CD4-positive, alpha-beta memory T cell (primary cell): Measurements from ENCODE around the gene LYVE1. TPM values are rescaled to one million over a fixed set of nuclear protein-coding genes. Genes with fewer than 3 reads are reported as not detected.
"Not testable (repeated sequence)": the region's sequence is repeated elsewhere in the genome, so short reads cannot be mapped to it uniquely, and the experiment has no call there.

Source experiments
- CTCF ChIA-PET: fragments of 350-600 bp; sonication (Branson Sonifier 250); formaldehyde crosslinking; loops from one replicate; lab custom pipeline; 2021; ENCODE audit warnings: inconsistent platforms; ENCODE audit not compliant: partially characterized antibody; lab: Charles Lee
- POLR2A ChIA-PET: fragments of 350-600 bp; sonication (Branson Sonifier 250); formaldehyde crosslinking; loops from one replicate; lab custom pipeline; 2021; ENCODE audit not compliant: partially characterized antibody; lab: Charles Lee
- DNase-seq, 5 donors: peaks; one replicate each; pipeline versions ENCODE4 v3.0.0 to v3.0.0-alpha.2; 2020 to 2022; ENCODE audit warnings: mixed read lengths in 1 of 5
- H3K27ac ChIP-seq: one replicate; pipeline ENCODE4 v1.7.0; 2013; ENCODE audit warnings: low read depth, low read length
- H3K27me3 ChIP-seq: 2 replicates; pipeline ENCODE4 v1.7.0; 2013; ENCODE audit warnings: mild to moderate bottlenecking, low read length, moderate library complexity; ENCODE audit not compliant: insufficient read depth
- H3K36me3 ChIP-seq: 2 replicates; pipeline ENCODE4 v1.7.0; 2013; ENCODE audit warnings: mild to moderate bottlenecking, low read length, moderate library complexity; ENCODE audit not compliant: insufficient read depth
- H3K4me1 ChIP-seq: 2 replicates; pipeline ENCODE4 v1.7.0; 2013; ENCODE audit warnings: mild to moderate bottlenecking, low read length, moderate library complexity; ENCODE audit not compliant: insufficient read depth
- H3K4me3 ChIP-seq, 2 donors: one replicate each; pipeline ENCODE4 v1.7.0; 2013; ENCODE audit warnings: low read length in 2 of 2, mild to moderate bottlenecking in 1 of 2
- H3K9me3 ChIP-seq, 2 donors: one replicate each; pipeline ENCODE4 v1.7.0; 2013; ENCODE audit warnings: low read length in 2 of 2, control low read depth in 1 of 2; ENCODE audit not compliant: control insufficient read depth in 1 of 2
- H3K27ac Mint-ChIP-seq, 7 donors: one replicate each; pipeline ENCODE4 v1.8.0; 2020 to 2021; ENCODE audit warnings: mixed read lengths in 7 of 7, mild to moderate bottlenecking in 6 of 7, inconsistent platforms in 3 of 7, moderate library complexity in 3 of 7
- H3K27me3 Mint-ChIP-seq, 2 donors: one replicate each; pipeline ENCODE4 v1.8.0; 2020 to 2021; ENCODE audit warnings: mixed read lengths in 2 of 2
- H3K36me3 Mint-ChIP-seq, 2 donors: one replicate each; pipeline ENCODE4 v1.8.0; 2020 to 2021; ENCODE audit warnings: mixed read lengths in 2 of 2, inconsistent platforms in 1 of 2, mild to moderate bottlenecking in 1 of 2
- H3K4me1 Mint-ChIP-seq, 4 donors: one replicate each; pipeline ENCODE4 v1.8.0; 2020 to 2021; ENCODE audit warnings: mixed read lengths in 4 of 4, mild to moderate bottlenecking in 1 of 4
- H3K4me3 Mint-ChIP-seq, 8 donors: one replicate each; pipeline ENCODE4 v1.8.0; 2020 to 2021; ENCODE audit warnings: mixed read lengths in 8 of 8, mild to moderate bottlenecking in 7 of 8, moderate library complexity in 6 of 8, inconsistent platforms in 3 of 8
- H3K9me3 Mint-ChIP-seq, 8 donors: one replicate each; pipeline ENCODE4 v1.8.0; 2020 to 2021; ENCODE audit warnings: mixed read lengths in 8 of 8, mild to moderate bottlenecking in 5 of 8, inconsistent platforms in 3 of 8, moderate library complexity in 1 of 8
- intact Hi-C: fragments of 100-400 bp; cut with micrococcal nuclease; formaldehyde crosslinking; loops from one replicate; pipeline ENCODE4 v1.15.1; 2023
- polyA plus RNA-seq, 2 donors: library from polyadenylated mRNA; unstranded; fragments of 300-500 nt; fragmentation: Illumina TruSeq; gene quantifications; one replicate each; pipeline ENCODE4 v1.2.3, GENCODE V29; 2021
- total RNA-seq, 2 experiments: library from RNA; stranded (reverse); gene quantifications; one replicate each; pipeline ENCODE4 v1.2.3, GENCODE V29; 2021

Gene LYVE1
- total and polyA plus RNA-seq, 4 experiments from 2014 or later = not detected

GRCh38 chr11:10600570-10601248 is 32.2 kb upstream of the LYVE1 start:
- Mint-ChIP-seq H3K36me3 (no peaks in the 10 kb centered on the region), H3K27ac (no peak overlapping the region), H3K4me1 (no peaks in the 10 kb centered on the region), H3K9me3 (peaks cover 0 to 6% (median 4%) of the 10 kb centered on the region in 8 donors), H3K27me3 (peaks cover 4 to 7% of the 10 kb centered on the region in 2 donors), H3K4me3 (no peak overlapping the region)
- Histone ChIP-seq H3K9me3 (no peaks in the 10 kb centered on the region), H3K27ac (no peak overlapping the region), H3K36me3 (no peaks in the 10 kb centered on the region), H3K4me1 (no peaks in the 10 kb centered on the region), H3K4me3 (no peak overlapping the region), H3K27me3 (no peaks in the 10 kb centered on the region)
- POLR2A ChIA-PET = no interaction called here
- CTCF ChIA-PET = no interaction called here
- DNase-seq = no peak
- intact Hi-C loops = no loop called here

GRCh38 chr11:10599388-10600175 is 31.1 kb upstream of the LYVE1 start:
- no peak for DNase-seq
- no peaks in the 10 kb centered on the region for H3K9me3 ChIP-seq
- intact Hi-C loops = no loop called here
- no peak overlapping the region for H3K27ac ChIP-seq
- H3K27ac Mint-ChIP-seq = no peak overlapping the region
- no peak overlapping the region for H3K4me3 Mint-ChIP-seq
- no peaks in the 10 kb centered on the region for H3K27me3 ChIP-seq
- CTCF ChIA-PET = no interaction called here
- H3K27me3 Mint-ChIP-seq = peaks cover 3 to 7% of the 10 kb centered on the region in 2 donors
- no peaks in the 10 kb centered on the region for H3K4me1 ChIP-seq
- H3K9me3 Mint-ChIP-seq = peaks cover 0 to 6% (median 4%) of the 10 kb centered on the region in 8 donors
- H3K4me3 ChIP-seq = no peak overlapping the region
- no peaks in the 10 kb centered on the region for H3K36me3 Mint-ChIP-seq
- no peaks in the 10 kb centered on the region for H3K4me1 Mint-ChIP-seq
- POLR2A ChIA-PET = no interaction called here
- H3K36me3 ChIP-seq = no peaks in the 10 kb centered on the region

GRCh38 chr11:10598816-10599215 is 30.4 kb upstream of the LYVE1 start:
- intact Hi-C loops = no loop called here
- CTCF ChIA-PET = interaction anchor here (1.4 kb wide), 1 partner anchor 58 kb away, joined by 3 read pairs; the partner anchor contains the start of gene RNF141
- Mint-ChIP-seq H3K27me3 (peaks cover 3 to 7% of the 10 kb centered on the region in 2 donors), H3K4me1 (no peaks in the 10 kb centered on the region), H3K36me3 (no peaks in the 10 kb centered on the region), H3K9me3 (peaks cover 0 to 6% (median 4%) of the 10 kb centered on the region in 8 donors), H3K4me3 (no peak overlapping the region), H3K27ac (no peak overlapping the region)
- H3K4me1 ChIP-seq = no peaks in the 10 kb centered on the region
- H3K27me3 ChIP-seq = no peaks in the 10 kb centered on the region
- no peak for DNase-seq
- no peak overlapping the region for H3K27ac ChIP-seq
- no peaks in the 10 kb centered on the region for H3K36me3 ChIP-seq
- POLR2A ChIA-PET = no interaction called here
- no peaks in the 10 kb centered on the region for H3K9me3 ChIP-seq
- H3K4me3 ChIP-seq = no peak overlapping the region

- Histone ChIP-seq H3K27me3 (no peaks in the 10 kb centered on the region), H3K36me3 (no peaks in the 10 kb centered on the region), H3K4me3 (no peak overlapping the region), H3K27ac (no peak overlapping the region), H3K9me3 (no peaks in the 10 kb centered on the region), H3K4me1 (no peaks in the 10 kb centered on the region)
- Mint-ChIP-seq H3K36me3 (no peaks in the 10 kb centered on the region), H3K9me3 (peaks cover 0 to 6% (median 4%) of the 10 kb centered on the region in 8 donors), H3K27me3 (peaks cover 3 to 14% of the 10 kb centered on the region in 2 donors), H3K27ac (no peak overlapping the region), H3K4me3 (no peak overlapping the region), H3K4me1 (no peaks in the 10 kb centered on the region)
- no peak for DNase-seq
- intact Hi-C loops = no loop called here
- ChIA-PET POLR2A (no interaction called here), CTCF (interaction anchor here (1.4 kb wide), 1 partner anchor 57 kb away, joined by 3 read pairs; the partner anchor contains the start of gene RNF141)
These were observed 29.4 kb upstream of the LYVE1 start for GRCh38 chr11:10597877-10598351.

GRCh38 chr11:10595840-10596239 is 27.4 kb upstream of the LYVE1 start:
- CTCF ChIA-PET = interaction anchor here (1.5 kb wide), 1 partner anchor 54 kb away, joined by 3 read pairs; the partner anchor contains the start of gene RNF141
- DNase-seq, H3K4me3 Mint-ChIP-seq, H3K9me3 ChIP-seq, H3K4me1 Mint-ChIP-seq, H3K36me3 ChIP-seq, H3K4me1 ChIP-seq, intact Hi-C loops, POLR2A ChIA-PET, H3K36me3 Mint-ChIP-seq, H3K27ac ChIP-seq, H3K4me3 ChIP-seq, H3K27me3 ChIP-seq, H3K9me3 Mint-ChIP-seq, H3K27ac Mint-ChIP-seq: not testable (repeated sequence)
- peaks cover 4 to 12% of the 10 kb centered on the region in 2 donors for H3K27me3 Mint-ChIP-seq

- Mint-ChIP-seq H3K36me3 (no peaks in the 10 kb centered on the region), H3K4me1 (no peaks in the 10 kb centered on the region), H3K9me3 (peaks cover 0 to 6% (median 3%) of the 10 kb centered on the region in 8 donors), H3K27me3 (peaks cover 6 to 10% of the 10 kb centered on the region in 2 donors), H3K4me3 (no peak overlapping the region), H3K27ac (no peak overlapping the region)
- DNase-seq = no peak
- Histone ChIP-seq H3K27ac (no peak overlapping the region), H3K36me3 (no peaks in the 10 kb centered on the region), H3K9me3 (no peaks in the 10 kb centered on the region), H3K27me3 (no peaks in the 10 kb centered on the region), H3K4me1 (no peaks in the 10 kb centered on the region), H3K4me3 (no peak overlapping the region)
- ChIA-PET POLR2A (no interaction called here), CTCF (interaction anchor here (1.5 kb wide), 2 partner anchors 16 to 53 kb away, joined by 3 to 4 read pairs; partner anchors contain the start of gene RNF141)
- intact Hi-C loops = no loop called here
These were observed 25.9 kb upstream of the LYVE1 start for GRCh38 chr11:10594407-10594806.

GRCh38 chr11:10592331-10592730 is 23.9 kb upstream of the LYVE1 start:
- no peaks in the 10 kb centered on the region for H3K36me3 ChIP-seq
- no peak for DNase-seq
- Mint-ChIP-seq H3K4me3 (no peak overlapping the region), H3K4me1 (no peaks in the 10 kb centered on the region), H3K36me3 (no peaks in the 10 kb centered on the region), H3K27ac (no peak overlapping the region), H3K9me3 (peaks cover 0 to 6% (median 3%) of the 10 kb centered on the region in 8 donors), H3K27me3 (peaks cover 7 to 14% of the 10 kb centered on the region in 2 donors)
- intact Hi-C loops = no loop called here
- no peaks in the 10 kb centered on the region for H3K9me3 ChIP-seq
- H3K4me3 ChIP-seq = no peak overlapping the region
- ChIA-PET CTCF (no interaction called here), POLR2A (no interaction called here)
- H3K27ac ChIP-seq = no peak overlapping the region
- no peaks in the 10 kb centered on the region for H3K4me1 ChIP-seq
- no peaks in the 10 kb centered on the region for H3K27me3 ChIP-seq
